Vagina (tissue), 2 donors: Measurements from ENCODE around the gene BLOC1S6. TPM values are rescaled to one million over a fixed set of nuclear protein-coding genes. Genes with fewer than 3 reads are reported as not detected.
"Not testable (repeated sequence)": the region's sequence is repeated elsewhere in the genome, so short reads cannot be mapped to it uniquely, and the experiment has no call there.

ENCODE experiments used
- DNase-seq, 2 donors: peaks; one replicate each; pipeline ENCODE4 v3.0.0-alpha.2; 2017; ENCODE audit errors: extremely low spot score in 2 of 2
- H3K27ac ChIP-seq: fragments of 200-600 bp; sonication (generic); one replicate; pipeline ENCODE4 v1.5.1; 2019
- H3K27me3 ChIP-seq: fragments of 200-600 bp; sonication (generic); one replicate; pipeline ENCODE4 v1.5.1; 2019
- H3K36me3 ChIP-seq, 2 donors: fragments of 200-600 bp; sonication (generic); one replicate each; pipeline ENCODE4 v1.5.1; 2017 to 2019
- H3K4me1 ChIP-seq: fragments of 200-600 bp; sonication (generic); one replicate; pipeline ENCODE4 v1.5.1; 2019
- H3K4me3 ChIP-seq, 2 donors: fragments of 200-600 bp; sonication (generic); 1 replicate in 1 of 2; 2 replicates in 1 of 2; pipeline ENCODE4 v1.5.1; 2016 to 2019
- H3K9me3 ChIP-seq: fragments of 200-600 bp; sonication (generic); one replicate; pipeline ENCODE4 v1.5.1; 2019
- CTCF ChIP-seq, 3 experiments: fragments of 450-650 bp in 2 of 3; fragments of 200-600 bp in 1 of 3; sonication (generic) in 1 of 3; IDR thresholded peaks; one replicate each; pipeline ENCODE4 v1.5.1; 2017 to 2019; ENCODE audit warnings: antibody characterized with exemption in 3 of 3, mild to moderate bottlenecking in 2 of 3, moderate library complexity in 2 of 3
- POLR2A ChIP-seq, 2 donors: fragments of 450-650 bp; IDR thresholded peaks; one replicate each; pipeline ENCODE4 v1.6.1; 2017; ENCODE audit warnings: antibody characterized with exemption in 2 of 2, mild to moderate bottlenecking in 2 of 2, moderate library complexity in 2 of 2
- POLR2AphosphoS5 ChIP-seq, 2 donors: sonication (generic); formaldehyde crosslinking; IDR thresholded peaks; one replicate each; pipeline ENCODE4 v1.9.0; 2017; ENCODE audit warnings: antibody characterized with exemption in 2 of 2, mild to moderate bottlenecking in 2 of 2, low read depth in 1 of 2; ENCODE audit not compliant: insufficient read depth in 1 of 2
- intact Hi-C: fragments of 100-400 bp; cut with DNase I; formaldehyde crosslinking; loops from one replicate; pipeline ENCODE4 v1.15.1; 2023
- total RNA-seq: library from RNA; depleted of rRNA; stranded (reverse); fragments of >200 nt; gene quantifications from one replicate; pipeline ENCODE4 v1.2.3, GENCODE V29; 2016

The BLOC1S6 gene
- total RNA-seq, 1 donor from 2014 or later, result 45.2 TPM

GRCh38 chr15:45647828-45648227 is 60.6 kb downstream of the BLOC1S6 start:
- TF ChIP-seq POLR2A (IDR thresholded peaks at IDR 0.05) (no peak), CTCF (IDR thresholded peaks at IDR 0.05) (no peak), POLR2AphosphoS5 (IDR thresholded peaks at IDR 0.05; ENCODE audit: insufficient read depth in 1 of 2, low read depth in 1 of 2) (no peak)
- H3K27ac ChIP-seq, result no peak overlapping the region
- H3K4me3 ChIP-seq, result no peak overlapping the region
- H3K36me3 ChIP-seq, result no peaks in the 10 kb centered on the region
- peaks cover 43% of the 10 kb centered on the region for H3K4me1 ChIP-seq
- H3K9me3 ChIP-seq, result no peaks in the 10 kb centered on the region
- H3K27me3 ChIP-seq, result no peaks in the 10 kb centered on the region
- intact Hi-C loops, result no loop called here
- DNase-seq, result no peak

- TF ChIP-seq CTCF (IDR thresholded peaks at IDR 0.05) (no peak), POLR2AphosphoS5 (IDR thresholded peaks at IDR 0.05; ENCODE audit: insufficient read depth in 1 of 2, low read depth in 1 of 2) (peak in 1 of 2 donors; percentile 69)
- intact Hi-C loops, result no loop called here
- H3K27ac ChIP-seq, result no peak overlapping the region
- no peaks in the 10 kb centered on the region for H3K27me3 ChIP-seq
- peaks cover 47% of the 10 kb centered on the region for H3K4me1 ChIP-seq
- no peaks in the 10 kb centered on the region for H3K36me3 ChIP-seq
- H3K4me3 ChIP-seq, result no peak overlapping the region
- DNase-seq, result no peak
- no peaks in the 10 kb centered on the region for H3K9me3 ChIP-seq
Observed at GRCh38 chr15:45648521-45649200, 61.5 kb downstream of the BLOC1S6 start.

- H3K27ac ChIP-seq, H3K36me3 ChIP-seq, H3K4me3 ChIP-seq, H3K27me3 ChIP-seq, H3K9me3 ChIP-seq, intact Hi-C loops, DNase-seq: not testable (repeated sequence)
- H3K4me1 ChIP-seq, result peaks cover 59% of the 10 kb centered on the region
Observed at GRCh38 chr15:45650007-45650406, 62.8 kb downstream of the BLOC1S6 start.

GRCh38 chr15:45650889-45651525 is 63.8 kb downstream of the BLOC1S6 start:
- Histone ChIP-seq H3K9me3 (no peaks in the 10 kb centered on the region), H3K27ac (no peak overlapping the region), H3K27me3 (no peaks in the 10 kb centered on the region), H3K4me1 (peaks cover 50% of the 10 kb centered on the region), H3K36me3 (no peaks in the 10 kb centered on the region), H3K4me3 (no peak overlapping the region)
- intact Hi-C loops, result no loop called here
- no peak for DNase-seq
- TF ChIP-seq CTCF (IDR thresholded peaks at IDR 0.05), result no peak
- no peak for TF ChIP-seq POLR2A (IDR thresholded peaks at IDR 0.05)
- TF ChIP-seq POLR2AphosphoS5 (IDR thresholded peaks at IDR 0.05; ENCODE audit: insufficient read depth in 1 of 2, low read depth in 1 of 2), result no peak

- Histone ChIP-seq H3K4me1 (peaks cover 43% of the 10 kb centered on the region), H3K9me3 (no peaks in the 10 kb centered on the region), H3K27me3 (no peaks in the 10 kb centered on the region), H3K27ac (no peak overlapping the region), H3K36me3 (no peaks in the 10 kb centered on the region), H3K4me3 (no peak overlapping the region)
- DNase-seq, result no peak
- TF ChIP-seq CTCF (IDR thresholded peaks at IDR 0.05) (no peak), POLR2AphosphoS5 (IDR thresholded peaks at IDR 0.05; ENCODE audit: insufficient read depth in 1 of 2, low read depth in 1 of 2) (no peak), POLR2A (IDR thresholded peaks at IDR 0.05) (no peak)
- intact Hi-C loops, result no loop called here
Observed at GRCh38 chr15:45653702-45654424, 66.7 kb downstream of the BLOC1S6 start.
